GM21723 (cell line): ENCODE results near the gene PHOSPHO2.
A peak's percentile ranks its signal among the peaks of the same experiment; 100 is the strongest.

ENCODE experiments used
- ATAC-seq: cut with Tn5 transposase; IDR thresholded peaks from one replicate; pipeline ENCODE4 v1.9.1; 2021; ENCODE audit warnings: mild to moderate bottlenecking, moderate library complexity; ENCODE audit not compliant: unreplicated experiment

The PHOSPHO2 gene

DNA sequence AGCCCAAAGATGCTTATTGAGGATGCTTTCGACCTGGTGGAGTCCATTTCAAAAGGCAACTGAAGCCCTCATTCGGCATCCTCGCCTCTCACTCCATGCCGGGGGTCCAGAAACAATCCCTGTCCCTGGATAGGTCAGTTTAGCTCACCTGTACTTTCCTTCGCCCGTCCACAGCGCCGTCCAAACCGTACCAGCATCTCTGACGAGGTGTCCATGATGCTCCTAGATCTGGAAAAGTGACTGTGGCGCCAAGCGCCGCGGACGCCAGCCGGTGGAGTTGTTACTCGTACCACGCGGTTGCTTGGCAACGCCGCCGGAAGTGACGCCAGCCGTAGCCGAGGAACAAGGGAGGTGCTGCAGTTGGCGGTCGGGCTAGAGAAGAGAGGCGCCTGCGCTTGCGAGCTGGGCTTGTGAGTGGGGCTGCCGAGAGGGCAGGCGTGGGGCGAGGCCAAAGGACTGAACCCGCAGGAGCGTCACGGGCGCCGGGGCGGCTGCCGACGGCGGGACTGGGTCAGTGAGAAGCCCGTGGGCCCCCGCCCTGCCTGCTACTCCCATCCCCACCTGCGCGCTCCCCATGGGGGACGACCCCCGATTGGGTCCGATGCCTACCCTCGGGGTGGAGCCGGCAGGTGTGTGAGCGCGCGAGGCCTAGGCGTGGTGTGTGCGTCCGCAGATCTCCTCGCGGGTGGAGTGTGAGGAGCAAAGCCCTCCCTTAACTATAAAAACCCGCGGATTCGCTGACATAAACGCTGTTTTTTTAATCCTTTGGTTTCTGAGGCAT is at the start of gene PHOSPHO2, which contains the start of gene CFAP210:
Gene PHOSPHO2 (plus strand): TSS at position 357 of the 781 bp plus-strand sequence. CDS start 6,503 bp downstream, outside the sequence.
Gene CFAP210 (minus strand): TSS at position 293 of the 781 bp plus-strand sequence. CDS start 78 bp downstream, at position 215.
- ATAC-seq: peak; percentile 100

DNA sequence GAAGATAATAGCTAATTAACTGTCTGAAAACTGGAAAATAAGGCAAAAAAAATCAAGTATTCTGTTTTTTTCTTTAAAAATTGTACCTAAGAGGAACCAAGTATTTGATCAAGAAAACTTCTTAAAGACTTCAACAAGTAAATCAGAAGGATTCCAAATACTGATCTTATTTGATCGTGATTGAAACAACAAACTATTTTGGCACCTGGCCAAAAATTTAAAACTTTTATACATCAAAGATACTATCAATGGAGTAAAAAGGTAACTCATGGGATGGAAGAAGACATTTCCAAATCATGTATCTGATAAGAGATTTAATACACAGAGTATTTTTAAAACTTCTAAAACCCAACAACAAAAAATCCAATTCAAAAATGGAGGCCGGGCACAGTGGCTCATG is 46.8 kb upstream of the PHOSPHO2 start:
- ATAC-seq: no peak

DNA sequence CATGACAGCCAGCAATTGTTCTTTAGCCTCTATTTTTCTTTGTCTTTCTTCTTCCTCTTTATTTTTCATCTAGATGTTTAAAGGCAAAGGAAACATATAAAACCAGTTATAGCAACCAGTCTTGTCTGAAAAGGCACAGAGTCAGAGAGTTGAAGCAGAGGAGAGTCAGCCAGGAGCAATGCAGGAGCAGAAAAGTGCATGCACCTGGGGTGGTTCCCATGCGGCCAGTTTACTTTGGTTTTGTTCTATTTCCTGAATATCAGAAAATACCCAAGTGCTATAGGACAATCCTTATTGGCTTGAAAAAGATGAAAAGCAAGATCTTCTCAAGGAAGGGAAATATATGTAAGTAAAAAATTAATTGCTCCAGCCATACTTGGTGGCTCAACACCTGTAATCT is 45.0 kb upstream of the PHOSPHO2 start:
- ATAC-seq: no peak

DNA sequence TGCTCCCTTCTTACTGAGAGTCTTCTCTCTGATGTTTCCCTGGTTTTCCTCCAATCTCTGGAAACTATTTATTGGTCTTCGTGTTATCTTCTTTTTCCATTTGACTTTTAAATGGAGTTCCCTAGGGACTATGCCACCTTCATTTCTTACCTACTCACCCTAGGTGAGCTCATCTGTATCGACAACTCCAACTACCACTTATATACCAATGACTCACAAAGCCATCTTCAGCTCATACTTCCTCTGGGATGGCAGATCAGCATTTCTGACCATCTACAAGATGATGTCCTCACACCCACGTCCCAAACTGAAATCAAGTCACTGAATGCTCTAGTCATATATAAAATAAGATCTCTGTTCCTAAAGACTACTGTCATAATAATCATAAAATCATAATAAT is 40.6 kb upstream of the PHOSPHO2 start:
- no peak for ATAC-seq

GRCh38 chr2:169656164-169656563 is 38.1 kb upstream of the PHOSPHO2 start:
- ATAC-seq: no peak

GRCh38 chr2:169658877-169659276 is 35.4 kb upstream of the PHOSPHO2 start:
- ATAC-seq: no peak

GRCh38 chr2:169659320-169659719 is 34.9 kb upstream of the PHOSPHO2 start:
- no peak for ATAC-seq

- ATAC-seq: no peak
Observed at GRCh38 chr2:169661265-169661664, 33.0 kb upstream of the PHOSPHO2 start.

- no peak for ATAC-seq
Observed at GRCh38 chr2:169662744-169663143, 31.5 kb upstream of the PHOSPHO2 start.

- ATAC-seq: no peak
Observed at GRCh38 chr2:169663247-169663646, 31.0 kb upstream of the PHOSPHO2 start.

GRCh38 chr2:169664600-169664977 is 29.7 kb upstream of the PHOSPHO2 start:
- no peak for ATAC-seq

- no peak for ATAC-seq
Observed at GRCh38 chr2:169664978-169665930, 29.0 kb upstream of the PHOSPHO2 start.

- ATAC-seq: no peak
Observed at GRCh38 chr2:169667583-169667982, 26.7 kb upstream of the PHOSPHO2 start.

DNA sequence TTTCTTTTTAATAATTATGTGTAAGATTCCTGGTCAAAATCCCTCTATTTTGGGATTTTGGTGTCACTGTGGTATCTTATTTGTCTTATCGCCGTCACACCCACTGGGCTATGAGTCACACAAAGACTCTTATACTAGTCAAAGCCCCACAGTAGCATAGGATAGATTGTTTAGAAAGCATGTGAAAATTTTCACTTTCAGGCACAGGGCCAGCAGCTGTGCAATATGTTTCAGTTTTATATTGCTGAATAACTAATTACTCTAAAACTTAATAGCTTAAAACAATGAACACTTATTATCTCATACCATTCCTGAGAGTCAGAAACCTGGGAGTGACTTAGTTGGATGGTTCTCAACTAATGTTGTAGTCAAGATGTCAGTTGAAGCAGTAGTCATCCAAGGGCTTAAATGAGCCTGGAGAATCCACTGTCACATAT is 24.0 kb upstream of the PHOSPHO2 start:
- no peak for ATAC-seq

DNA sequence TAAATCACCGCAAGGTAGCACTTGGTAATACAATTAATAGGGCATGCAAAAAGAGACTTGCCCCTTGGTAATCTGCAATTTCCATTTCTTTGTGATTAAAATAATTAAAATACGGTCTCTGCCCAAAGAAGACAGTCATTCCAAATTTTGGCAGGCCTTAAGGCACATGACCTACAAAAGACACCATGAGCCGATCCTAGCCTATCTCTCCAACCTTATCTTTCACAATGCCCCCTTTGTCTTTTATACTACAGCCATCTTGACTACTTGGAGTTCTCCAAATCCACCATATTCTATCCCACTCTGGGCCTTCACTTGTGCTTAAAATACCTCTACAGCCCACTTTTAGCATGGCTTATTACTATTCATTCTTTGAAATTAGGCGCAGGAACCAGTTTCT is 23.3 kb upstream of the PHOSPHO2 start:
- ATAC-seq: no peak

DNA sequence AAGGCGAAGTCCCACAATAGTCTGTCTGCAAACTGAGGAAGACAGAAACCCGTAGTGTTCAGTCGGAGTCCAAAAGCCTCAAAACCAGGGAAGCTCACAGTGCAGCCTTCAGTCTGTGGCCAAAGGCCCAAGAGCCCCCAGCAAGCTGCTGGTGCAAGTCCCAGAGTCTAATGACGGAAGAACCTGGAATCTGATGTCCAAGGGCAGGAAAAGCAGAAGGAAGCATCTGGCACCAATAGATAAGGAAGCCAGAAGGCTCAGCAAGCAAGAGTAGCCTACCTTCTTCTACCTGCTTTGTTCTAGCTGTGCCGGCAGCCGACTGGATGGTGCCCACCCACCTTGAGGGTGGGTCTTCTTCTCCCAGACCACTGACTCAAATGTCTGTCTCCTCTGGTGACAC is 21.9 kb upstream of the PHOSPHO2 start:
- no peak for ATAC-seq

- ATAC-seq: no peak
Observed at GRCh38 chr2:169673106-169673505, 21.2 kb upstream of the PHOSPHO2 start.

GRCh38 chr2:169673921-169674320 is 20.3 kb upstream of the PHOSPHO2 start:
- ATAC-seq: no peak

DNA sequence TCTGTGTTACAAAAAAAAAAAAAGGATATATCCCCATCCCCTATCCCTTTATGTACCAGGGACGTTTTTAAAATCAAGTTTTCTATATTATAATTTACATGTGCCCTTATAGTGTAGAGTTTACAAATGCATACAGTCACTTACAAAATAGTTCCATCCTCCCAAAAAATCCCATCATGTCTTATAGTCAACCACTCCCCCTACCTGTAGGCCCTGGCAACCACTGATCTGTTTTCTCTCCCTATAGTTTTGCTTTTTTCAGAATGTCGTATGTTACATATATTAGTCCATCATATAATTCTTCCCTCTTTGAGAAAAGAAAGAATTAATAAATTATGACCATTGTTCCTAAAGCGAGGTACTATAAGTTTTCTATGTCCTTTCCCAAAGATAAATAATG is 17.9 kb upstream of the PHOSPHO2 start:
- no peak for ATAC-seq

GRCh38 chr2:169676850-169677249 is 17.4 kb upstream of the PHOSPHO2 start:
- no peak for ATAC-seq

DNA sequence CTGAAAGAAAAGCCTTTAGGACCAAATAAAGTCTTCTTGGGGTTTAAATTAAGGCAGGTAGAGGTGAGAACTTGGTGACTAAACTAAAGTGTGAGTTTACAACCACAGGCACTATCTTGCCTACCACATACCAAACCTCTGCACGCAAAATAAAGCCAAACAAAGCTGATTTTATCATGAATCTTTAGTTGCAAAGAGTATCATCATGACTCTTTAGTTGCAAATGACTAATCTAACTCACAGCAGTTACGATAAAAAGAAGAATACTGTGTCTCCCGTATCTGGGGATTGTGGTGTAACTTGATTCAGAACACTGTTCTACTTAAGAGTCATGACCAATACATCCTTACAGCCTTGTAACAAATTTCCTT is 11.2 kb upstream of the PHOSPHO2 start:
- ATAC-seq: no peak
